Peyer's patch (tissue), 4 donors: ENCODE data around the gene AGPS. TPM values are rescaled to one million over a fixed set of nuclear protein-coding genes. Genes with fewer than 3 reads are reported as not detected.

Experiments
- DNase-seq, 3 donors: peaks; one replicate each; pipeline ENCODE4 v3.0.0-alpha.2; 2017 to 2019
- H3K27ac ChIP-seq, 4 donors: fragments of 200-600 bp; sonication (generic); one replicate each; pipeline ENCODE4 v1.5.1; 2016 to 2019
- H3K27me3 ChIP-seq, 2 donors: fragments of 200-600 bp; sonication (generic); one replicate each; pipeline ENCODE4 v1.5.1; 2019
- H3K36me3 ChIP-seq, 3 donors: fragments of 200-600 bp; sonication (generic); one replicate each; pipeline ENCODE4 v1.5.1; 2016 to 2019
- H3K4me1 ChIP-seq, 4 donors: fragments of 200-600 bp; sonication (generic); one replicate each; pipeline ENCODE4 v1.5.1; 2016 to 2019
- H3K4me3 ChIP-seq, 4 donors: fragments of 200-600 bp; sonication (generic); 1 replicate in 3 of 4; 2 replicates in 1 of 4; pipeline ENCODE4 v1.5.1; 2016 to 2019; ENCODE audit warnings: mild to moderate bottlenecking in 1 of 4
- H3K9me3 ChIP-seq, 4 donors: fragments of 200-600 bp; sonication (generic); one replicate each; pipeline ENCODE4 v1.5.1; 2016 to 2019; ENCODE audit warnings: mild to moderate bottlenecking in 1 of 4
- CTCF ChIP-seq, 6 experiments: fragments of 450-650 bp in 4 of 6; fragments of 200-600 bp in 2 of 6; sonication (generic) in 1 of 6; IDR thresholded peaks; one replicate each; pipeline ENCODE4 v1.5.1; 2017 to 2019; ENCODE audit warnings: antibody characterized with exemption in 6 of 6, mild to moderate bottlenecking in 3 of 6, moderate library complexity in 1 of 6
- POLR2A ChIP-seq, 2 donors: fragments of 450-650 bp; IDR thresholded peaks; one replicate each; pipeline ENCODE4 v1.5.1; 2017; ENCODE audit warnings: antibody characterized with exemption in 2 of 2, mild to moderate bottlenecking in 2 of 2, moderate library complexity in 2 of 2
- total RNA-seq, 4 donors: library from RNA; depleted of rRNA; stranded (reverse); fragments of >200 nt; gene quantifications; one replicate each; pipeline ENCODE4 v1.1.0, GENCODE V29; 2016

AGPS gene
- total RNA-seq, 4 donors from 2014 or later = 18.2 to 26.3 (median 21.0) TPM

- no peak for DNase-seq
These were observed 192.8 kb downstream of the AGPS start for GRCh38 chr2:177585234-177585863.

DNA sequence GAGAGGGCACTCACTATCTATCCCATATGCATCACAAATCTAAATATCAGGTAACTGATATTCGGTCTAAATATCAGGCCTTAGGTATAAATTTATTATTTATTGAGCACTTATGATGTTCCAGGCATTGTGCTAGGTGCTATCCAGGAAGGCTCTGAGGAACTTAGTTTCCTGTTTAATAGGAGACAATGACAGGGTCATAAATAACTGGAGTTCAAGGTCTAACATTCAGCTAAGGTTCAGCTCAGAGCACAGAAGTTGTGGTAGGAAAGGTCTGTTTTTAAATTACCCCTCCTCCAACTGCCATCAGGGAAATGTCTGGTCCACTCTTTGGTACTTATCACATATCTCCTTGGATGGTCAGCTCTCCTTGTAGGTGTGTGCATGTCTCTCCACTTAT lies 193.6 kb downstream of the AGPS start:
- Histone ChIP-seq H3K9me3 (no peaks in the 10 kb centered on the region), H3K4me1 (no peaks in the 10 kb centered on the region), H3K36me3 (no peaks in the 10 kb centered on the region), H3K27me3 (no peaks in the 10 kb centered on the region), H3K27ac (no peak overlapping the region), H3K4me3 (no peak overlapping the region)
- DNase-seq = no peak
- no peak for TF ChIP-seq POLR2A (IDR thresholded peaks at IDR 0.05)
- no peak for TF ChIP-seq CTCF (IDR thresholded peaks at IDR 0.05)

More at GRCh38 chr2:177585234-177585863, 192.8 kb downstream of the AGPS start:
- Histone ChIP-seq H3K4me1 (no peaks in the 10 kb centered on the region), H3K27ac (no peak overlapping the region), H3K27me3 (no peaks in the 10 kb centered on the region), H3K9me3 (no peaks in the 10 kb centered on the region), H3K36me3 (no peaks in the 10 kb centered on the region), H3K4me3 (no peak overlapping the region)
- TF ChIP-seq CTCF (IDR thresholded peaks at IDR 0.05) (no peak), POLR2A (IDR thresholded peaks at IDR 0.05) (no peak)

DNA sequence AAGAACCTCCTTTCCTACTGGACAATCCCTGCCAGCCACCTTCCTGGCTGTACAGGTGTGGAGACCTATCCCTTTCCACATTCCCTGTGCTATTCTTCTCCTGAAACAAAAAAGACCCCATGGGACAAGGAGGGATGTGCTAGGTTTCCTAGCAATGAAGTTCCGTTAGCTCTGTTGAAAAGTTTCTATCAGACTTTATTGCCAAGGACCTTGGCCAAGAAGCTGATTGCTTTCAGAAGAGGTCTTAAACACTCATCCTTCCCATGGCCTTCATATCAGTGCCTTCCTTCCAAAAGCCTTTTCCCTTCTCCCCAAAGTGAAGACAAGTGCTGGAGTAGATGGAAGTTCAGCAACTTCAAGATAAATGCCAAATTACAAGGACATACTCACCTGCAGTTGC lies 194.8 kb downstream of the AGPS start:
- Histone ChIP-seq H3K4me3 (no peak overlapping the region), H3K27ac (no peak overlapping the region), H3K4me1 (no peaks in the 10 kb centered on the region), H3K36me3 (no peaks in the 10 kb centered on the region), H3K27me3 (no peaks in the 10 kb centered on the region), H3K9me3 (no peaks in the 10 kb centered on the region)
- no peak for DNase-seq
- no peak for TF ChIP-seq POLR2A (IDR thresholded peaks at IDR 0.05)
- no peak for TF ChIP-seq CTCF (IDR thresholded peaks at IDR 0.05)

- no peak for TF ChIP-seq CTCF (IDR thresholded peaks at IDR 0.05)
- TF ChIP-seq POLR2A (IDR thresholded peaks at IDR 0.05) = no peak
- Histone ChIP-seq H3K27ac (no peak overlapping the region), H3K36me3 (no peaks in the 10 kb centered on the region), H3K4me3 (no peak overlapping the region), H3K27me3 (no peaks in the 10 kb centered on the region), H3K9me3 (no peaks in the 10 kb centered on the region), H3K4me1 (no peaks in the 10 kb centered on the region)
- DNase-seq = no peak
These were observed 196.1 kb downstream of the AGPS start for GRCh38 chr2:177588671-177589070.

- H3K27me3 ChIP-seq = no peaks in the 10 kb centered on the region
- H3K4me3 ChIP-seq = no peak overlapping the region
- no peak overlapping the region for H3K27ac ChIP-seq
- H3K36me3 ChIP-seq = no peaks in the 10 kb centered on the region
- TF ChIP-seq CTCF (IDR thresholded peaks at IDR 0.05) = no peak
- TF ChIP-seq POLR2A (IDR thresholded peaks at IDR 0.05) = no peak
- H3K9me3 ChIP-seq = no peaks in the 10 kb centered on the region
- DNase-seq = no peak
- no peaks in the 10 kb centered on the region for H3K4me1 ChIP-seq
These were observed 196.6 kb downstream of the AGPS start for GRCh38 chr2:177589186-177589585.

DNA sequence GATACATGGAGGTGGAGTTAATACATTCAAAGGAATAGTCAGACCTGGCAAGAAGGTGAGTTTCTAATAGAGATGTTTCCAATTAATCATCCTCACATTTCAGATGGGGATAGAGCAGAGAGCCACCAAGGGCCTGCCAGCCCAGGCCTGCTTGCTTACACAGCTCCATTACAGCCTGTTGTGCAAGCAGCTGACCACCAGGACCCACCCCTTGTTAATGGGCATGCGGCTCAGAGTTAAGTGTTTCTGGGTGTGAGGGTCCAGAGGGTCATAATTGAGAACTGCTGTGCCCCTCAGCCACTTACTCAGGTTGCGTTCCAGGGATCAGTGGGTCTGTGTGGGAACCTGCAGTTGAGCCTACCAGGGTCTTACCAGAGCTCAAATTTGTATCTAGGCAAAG lies 199.8 kb downstream of the AGPS start:
- Histone ChIP-seq H3K4me3 (no peak overlapping the region), H3K9me3 (no peaks in the 10 kb centered on the region), H3K36me3 (no peaks in the 10 kb centered on the region), H3K4me1 (peaks cover 0 to under 1% (median 0%) of the 10 kb centered on the region in 4 donors), H3K27ac (no peak overlapping the region), H3K27me3 (no peaks in the 10 kb centered on the region)
- no peak for DNase-seq
- TF ChIP-seq POLR2A (IDR thresholded peaks at IDR 0.05) (no peak), CTCF (IDR thresholded peaks at IDR 0.05) (no peak)
